Liver (tissue), 9 donors: ENCODE data around the gene BPGM. TPM values are rescaled to one million over a fixed set of nuclear protein-coding genes. Genes with fewer than 3 reads are reported as not detected.

Source experiments
- DNase-seq: peaks from one replicate; pipeline ENCODE4 v3.0.0-alpha.2; 2017; ENCODE audit warnings: low spot score
- H3K27ac ChIP-seq, 2 donors: one replicate each; pipeline ENCODE4 v1.7.0; 2013; ENCODE audit warnings: inconsistent platforms in 2 of 2, low read length in 2 of 2, control low read depth in 1 of 2, low read depth in 1 of 2, mild to moderate bottlenecking in 1 of 2
- H3K27me3 ChIP-seq, 4 donors: one replicate each; pipeline versions ENCODE4 v1.6.1 to v1.7.0; 2013; ENCODE audit warnings: low read length in 3 of 4, inconsistent platforms in 1 of 4, mild to moderate bottlenecking in 1 of 4, moderate library complexity in 1 of 4; ENCODE audit not compliant: control insufficient read depth in 4 of 4, insufficient read depth in 4 of 4
- H3K36me3 ChIP-seq, 4 donors: one replicate each; pipeline versions ENCODE4 v1.6.1 to v1.7.0; 2013; ENCODE audit warnings: low read length in 3 of 4, mild to moderate bottlenecking in 3 of 4, low read depth in 1 of 4, moderate library complexity in 1 of 4; ENCODE audit not compliant: control insufficient read depth in 4 of 4, insufficient read depth in 3 of 4
- H3K4me1 ChIP-seq, 4 donors: one replicate each; pipeline versions ENCODE4 v1.6.1 to v1.7.0; 2013; ENCODE audit warnings: low read length in 3 of 4, mild to moderate bottlenecking in 3 of 4, moderate library complexity in 1 of 4; ENCODE audit not compliant: control insufficient read depth in 4 of 4, insufficient read depth in 4 of 4
- H3K4me3 ChIP-seq, 3 donors: one replicate each; pipeline versions ENCODE4 v1.6.1 to v1.7.0; 2013; ENCODE audit warnings: low read length in 3 of 3, control low read depth in 1 of 3, low read depth in 1 of 3, mild to moderate bottlenecking in 1 of 3
- H3K9ac ChIP-seq, 2 donors: one replicate each; pipeline ENCODE4 v1.7.0; 2013; ENCODE audit warnings: low read length in 2 of 2, mild to moderate bottlenecking in 2 of 2, moderate library complexity in 2 of 2, control low read depth in 1 of 2, low read depth in 1 of 2
- H3K9me3 ChIP-seq, 4 donors: one replicate each; pipeline versions ENCODE4 v1.6.1 to v1.7.0; 2013; ENCODE audit warnings: low read length in 3 of 4; ENCODE audit not compliant: control insufficient read depth in 4 of 4
- ATF3 ChIP-seq: IDR thresholded peaks from 2 replicates; pipeline ENCODE4 v1.6.1; 2016; ENCODE audit warnings: antibody characterized with exemption
- CTCF ChIP-seq: fragments of 150-350 bp; IDR thresholded peaks from 2 replicates; pipeline ENCODE4 v1.5.1; 2017; ENCODE audit warnings: improper control_type of control experiment, low read depth, low read length; ENCODE audit not compliant: missing input control
- MAX ChIP-seq: IDR thresholded peaks from 2 replicates; pipeline ENCODE4 v1.6.1; 2016; ENCODE audit warnings: antibody characterized with exemption
- RAD21 ChIP-seq, 2 donors: IDR thresholded peaks; 2 replicates each; pipeline ENCODE4 v1.6.1; 2016; ENCODE audit warnings: antibody characterized with exemption in 2 of 2, mild to moderate bottlenecking in 2 of 2
- RXRA ChIP-seq, 2 donors: IDR thresholded peaks; 2 replicates each; pipeline ENCODE4 v1.6.1; 2017 to 2018; ENCODE audit warnings: antibody characterized with exemption in 2 of 2, mild to moderate bottlenecking in 1 of 2
- YY1 ChIP-seq: IDR thresholded peaks from 2 replicates; pipeline ENCODE4 v1.6.1; 2016; ENCODE audit warnings: antibody characterized with exemption, mild to moderate bottlenecking
- ZBTB33 ChIP-seq: IDR thresholded peaks from 2 replicates; pipeline ENCODE4 v1.6.1; 2016; ENCODE audit warnings: antibody characterized with exemption
- WGBS: extraction: QIAGEN DNeasy Blood & Tissue Kit; methylation state at CpG from one replicate; pipeline ENCODE4 v1.1.7; 2013; 5-methylcytosine and 5-hydroxymethylcytosine counted together
- polyA plus RNA-seq, 2 donors: library from polyadenylated mRNA; stranded (reverse) in 1 of 2; unstranded in 1 of 2; fragments of 200-250 nt in 1 of 2; fragments of >200 nt in 1 of 2; fragmentation: Nextera tagmentation in 1 of 2; extraction: Ambion mirVana in 1 of 2; gene quantifications; one replicate each; pipeline versions ENCODE4 v1.2.1 to v1.2.3, GENCODE V29; 2013 to 2015
- total RNA-seq, 2 donors: library from RNA; depleted of rRNA; stranded (reverse); fragments of >200 nt; gene quantifications; one replicate each; pipeline ENCODE4 v1.2.3, GENCODE V29; 2014
- donor health status: healthy.
- donor health status: healthy.
- donor health status: healthy.
- donor health status: healthy.
- donor health status: healthy.

The BPGM gene
- total and polyA plus RNA-seq, 4 donors = 6.1 to 250 (median 7.6) TPM

GRCh38 chr7:134727711-134728110 lies 81.1 kb downstream of the BPGM start:
- no peaks in the 10 kb centered on the region for H3K9me3 ChIP-seq
- H3K4me1 ChIP-seq = no peaks in the 10 kb centered on the region
- WGBS = 86% methylated on average over 3 of the region's 3 CpGs
- H3K36me3 ChIP-seq = no peaks in the 10 kb centered on the region
- no peak overlapping the region for H3K27ac ChIP-seq
- no peaks in the 10 kb centered on the region for H3K27me3 ChIP-seq
- no peak overlapping the region for H3K4me3 ChIP-seq
- no peak for DNase-seq
- H3K9ac ChIP-seq = no peak overlapping the region
- TF ChIP-seq ZBTB33 (no peak), YY1 (no peak), CTCF (no peak), RXRA (IDR thresholded peaks at IDR 0.05) (no peak), MAX (no peak), ATF3 (no peak), RAD21 (IDR thresholded peaks at IDR 0.05) (no peak)

Other genes starting within 250 kb of the BPGM start
- gene AKR1B1, start 187.8 kb upstream of the BPGM start, total RNA-seq = 10 to 100 TPM; 10.8 to 11.8 TPM
- gene AKR1B1, start 187.8 kb upstream of the BPGM start, polyA plus RNA-seq = 10 to 100 TPM; 11.3 to 12.6 TPM
- under 1 TPM in 1 of 2 donors, not detected in 1; 0.08 TPM for gene AKR1B10, start 119.3 kb upstream of the BPGM start, total RNA-seq
- 10 to 100 TPM in 1 of 2 donors, under 1 TPM in 1; 0.76 to 25.5 TPM for gene AKR1B10, start 119.3 kb upstream of the BPGM start, polyA plus RNA-seq
- gene AKR1B15, start 97.7 kb upstream of the BPGM start, total RNA-seq = not detected
- gene AKR1B15, start 97.7 kb upstream of the BPGM start, polyA plus RNA-seq = under 1 TPM in 1 of 2 donors, not detected in 1; 0.12 TPM
- gene CALD1, start 132.8 kb downstream of the BPGM start, total RNA-seq = 100 to 1,000 TPM in 1 of 2 donors, 10 to 100 TPM in 1; 48.0 to 107 TPM
- gene CALD1, start 132.8 kb downstream of the BPGM start, polyA plus RNA-seq = 100 to 1,000 TPM in 1 of 2 donors, 10 to 100 TPM in 1; 83.4 to 226 TPM